Mesenchymal stem cell (in vitro differentiated cells and primary cell): ENCODE measurements around the gene RHBDL1.

ENCODE experiments used
- DNase-seq: peaks from one replicate; pipeline ENCODE4 v3.0.0-alpha.2; 2013
- H2AFZ ChIP-seq: one replicate; pipeline ENCODE4 v1.6.1; 2013; ENCODE audit warnings: low read depth, mild to moderate bottlenecking, control low read depth, inconsistent platforms, low read length, moderate library complexity
- H2AK5ac ChIP-seq: 2 replicates; pipeline ENCODE4 v1.6.1; 2013; ENCODE audit warnings: low read length, moderate library complexity, mild to moderate bottlenecking, inconsistent platforms; ENCODE audit not compliant: severe bottlenecking
- H2BK120ac ChIP-seq: one replicate; pipeline ENCODE4 v1.6.1; 2013; ENCODE audit warnings: low read depth, mild to moderate bottlenecking, inconsistent platforms, low read length, moderate library complexity
- H2BK12ac ChIP-seq, 2 experiments: one replicate each; pipeline ENCODE4 v1.6.1; 2013; ENCODE audit warnings: inconsistent platforms in 2 of 2, low read length in 2 of 2, mild to moderate bottlenecking in 2 of 2, moderate library complexity in 2 of 2, control low read depth in 1 of 2
- H2BK15ac ChIP-seq: one replicate; pipeline ENCODE4 v1.6.1; 2013; ENCODE audit warnings: mild to moderate bottlenecking, low read depth, inconsistent platforms; ENCODE audit not compliant: poor library complexity, severe bottlenecking
- H2BK5ac ChIP-seq: 2 replicates; pipeline ENCODE4 v1.6.1; 2013; ENCODE audit warnings: low read depth, mild to moderate bottlenecking, low read length, control low read depth, inconsistent platforms; ENCODE audit not compliant: poor library complexity, severe bottlenecking
- H3K14ac ChIP-seq, 2 experiments: one replicate each; pipeline ENCODE4 v1.6.1; 2013; ENCODE audit warnings: inconsistent platforms in 2 of 2, low read length in 2 of 2, control low read depth in 1 of 2, mild to moderate bottlenecking in 1 of 2, moderate library complexity in 1 of 2
- H3K18ac ChIP-seq, 2 experiments: one replicate each; pipeline ENCODE4 v1.6.1; 2013; ENCODE audit warnings: inconsistent platforms in 2 of 2, low read length in 2 of 2, control low read depth in 1 of 2, low read depth in 1 of 2, mild to moderate bottlenecking in 1 of 2
- H3K23ac ChIP-seq, 2 experiments: one replicate each; pipeline ENCODE4 v1.6.1; 2013; ENCODE audit warnings: inconsistent platforms in 2 of 2, low read length in 2 of 2, mild to moderate bottlenecking in 2 of 2, moderate library complexity in 2 of 2, control low read depth in 1 of 2
- H3K27ac ChIP-seq: 2 replicates; pipeline ENCODE4 v1.5.1; 2013; ENCODE audit warnings: mild to moderate bottlenecking, moderate library complexity, low read length, control low read depth, inconsistent platforms; ENCODE audit not compliant: poor library complexity, severe bottlenecking
- H3K27me3 ChIP-seq, 2 experiments: 2 replicates each; pipeline versions ENCODE4 v1.6.1 to v1.7.0; 2013; ENCODE audit warnings: low read length in 2 of 2, mild to moderate bottlenecking in 2 of 2, moderate library complexity in 2 of 2, control low read depth in 1 of 2, inconsistent platforms in 1 of 2; ENCODE audit not compliant: control insufficient read depth in 1 of 2, insufficient read depth in 1 of 2
- H3K36me3 ChIP-seq, 2 experiments: 2 replicates each; pipeline versions ENCODE4 v1.6.1 to v1.7.0; 2013; ENCODE audit warnings: low read length in 2 of 2, control low read depth in 1 of 2, inconsistent platforms in 1 of 2, low read depth in 1 of 2, mild to moderate bottlenecking in 1 of 2; ENCODE audit not compliant: insufficient read depth in 2 of 2, control insufficient read depth in 1 of 2
- H3K4ac ChIP-seq, 2 experiments: one replicate each; pipeline ENCODE4 v1.6.1; 2013; ENCODE audit warnings: inconsistent platforms in 2 of 2, low read length in 2 of 2, mild to moderate bottlenecking in 2 of 2, moderate library complexity in 2 of 2, control low read depth in 1 of 2, low read depth in 1 of 2
- H3K4me1 ChIP-seq: 2 replicates; pipeline ENCODE4 v1.6.1; 2013; ENCODE audit warnings: low read depth, low read length, control low read depth; ENCODE audit not compliant: control insufficient read depth, insufficient read depth
- H3K4me2 ChIP-seq: 2 replicates; pipeline ENCODE4 v1.6.1; 2013; ENCODE audit warnings: low read length, mild to moderate bottlenecking, inconsistent platforms; ENCODE audit not compliant: poor library complexity, severe bottlenecking
- H3K4me3 ChIP-seq, 2 experiments: 2 replicates each; pipeline versions ENCODE4 v1.5.1 to v1.7.0; 2013; ENCODE audit warnings: low read length in 2 of 2, mild to moderate bottlenecking in 2 of 2, control low read depth in 1 of 2, low read depth in 1 of 2; ENCODE audit not compliant: insufficient read depth in 1 of 2
- H3K79me1 ChIP-seq: replicated peaks from 2 replicates; pipeline ENCODE4 v1.6.1; 2013; ENCODE audit warnings: mild to moderate bottlenecking, control low read depth, low read length, inconsistent platforms; ENCODE audit not compliant: poor library complexity, severe bottlenecking
- H3K9ac ChIP-seq: 2 replicates; pipeline ENCODE4 v1.7.0; 2013; ENCODE audit warnings: mild to moderate bottlenecking, low read length, moderate library complexity
- H3K9me3 ChIP-seq: 2 replicates; pipeline ENCODE4 v1.7.0; 2013; ENCODE audit warnings: mild to moderate bottlenecking, low read length; ENCODE audit not compliant: control insufficient read depth
- H4K8ac ChIP-seq: one replicate; pipeline ENCODE4 v1.6.1; 2013; ENCODE audit warnings: inconsistent platforms, mild to moderate bottlenecking, low read length, moderate library complexity
- H4K91ac ChIP-seq: one replicate; pipeline ENCODE4 v1.6.1; 2013; ENCODE audit warnings: mild to moderate bottlenecking, low read length, inconsistent platforms
- WGBS: methylation state at CpG from one replicate; pipeline ENCODE4 v1.1.7; 2013; ENCODE audit warnings: mixed read lengths; 5-methylcytosine and 5-hydroxymethylcytosine counted together

Gene RHBDL1

DNA sequence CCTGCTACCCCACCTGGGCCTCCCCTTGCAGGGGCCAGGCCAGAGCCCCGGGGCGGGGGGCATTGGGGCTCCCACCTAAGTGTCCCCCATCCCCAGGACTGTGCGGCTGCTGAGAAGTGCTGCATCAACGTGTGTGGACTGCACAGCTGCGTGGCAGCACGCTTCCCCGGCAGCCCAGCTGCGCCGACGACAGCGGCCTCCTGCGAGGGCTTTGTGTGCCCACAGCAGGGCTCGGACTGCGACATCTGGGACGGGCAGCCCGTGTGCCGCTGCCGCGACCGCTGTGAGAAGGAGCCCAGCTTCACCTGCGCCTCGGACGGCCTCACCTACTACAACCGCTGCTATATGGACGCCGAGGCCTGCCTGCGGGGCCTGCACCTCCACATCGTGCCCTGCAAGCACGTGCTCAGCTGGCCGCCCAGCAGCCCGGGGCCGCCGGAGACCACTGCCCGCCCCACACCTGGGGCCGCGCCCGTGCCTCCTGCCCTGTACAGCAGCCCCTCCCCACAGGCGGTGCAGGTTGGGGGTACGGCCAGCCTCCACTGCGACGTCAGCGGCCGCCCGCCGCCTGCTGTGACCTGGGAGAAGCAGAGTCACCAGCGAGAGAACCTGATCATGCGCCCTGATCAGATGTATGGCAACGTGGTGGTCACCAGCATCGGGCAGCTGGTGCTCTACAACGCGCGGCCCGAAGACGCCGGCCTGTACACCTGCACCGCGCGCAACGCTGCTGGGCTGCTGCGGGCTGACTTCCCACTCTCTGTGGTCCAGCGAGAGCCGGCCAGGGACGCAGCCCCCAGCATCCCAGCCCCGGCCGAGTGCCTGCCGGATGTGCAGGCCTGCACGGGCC lies 42.8 kb upstream of the RHBDL1 start:
- 96% methylated on average over 66 of the region's 67 CpGs for WGBS
- H3K23ac ChIP-seq, result no peak overlapping the region
- no peak overlapping the region for H3K18ac ChIP-seq
- H2BK120ac ChIP-seq, result no peak overlapping the region
- H2AFZ ChIP-seq, result no peak overlapping the region
- H3K27me3 ChIP-seq, result no peaks in the 10 kb centered on the region
- no peak overlapping the region for H3K14ac ChIP-seq
- H3K36me3 ChIP-seq, result peaks cover 8 to 51% of the 10 kb centered on the region in 2 experiments
- H3K79me1 ChIP-seq, result peaks cover 19% of the 10 kb centered on the region
- H2BK15ac ChIP-seq, result no peak overlapping the region
- no peak overlapping the region for H3K4me3 ChIP-seq
- H2BK12ac ChIP-seq, result no peak overlapping the region
- H3K9ac ChIP-seq, result no peak overlapping the region
- H2BK5ac ChIP-seq, result no peak overlapping the region
- no peak overlapping the region for H3K27ac ChIP-seq
- no peak overlapping the region for H3K4me2 ChIP-seq
- H4K91ac ChIP-seq, result peak overlapping the region; percentile 45
- no peak for DNase-seq
- no peak overlapping the region for H3K4ac ChIP-seq
- no peak overlapping the region for H4K8ac ChIP-seq
- peaks cover 56% of the 10 kb centered on the region for H3K4me1 ChIP-seq
- no peaks in the 10 kb centered on the region for H3K9me3 ChIP-seq
- no peak overlapping the region for H2AK5ac ChIP-seq

DNA sequence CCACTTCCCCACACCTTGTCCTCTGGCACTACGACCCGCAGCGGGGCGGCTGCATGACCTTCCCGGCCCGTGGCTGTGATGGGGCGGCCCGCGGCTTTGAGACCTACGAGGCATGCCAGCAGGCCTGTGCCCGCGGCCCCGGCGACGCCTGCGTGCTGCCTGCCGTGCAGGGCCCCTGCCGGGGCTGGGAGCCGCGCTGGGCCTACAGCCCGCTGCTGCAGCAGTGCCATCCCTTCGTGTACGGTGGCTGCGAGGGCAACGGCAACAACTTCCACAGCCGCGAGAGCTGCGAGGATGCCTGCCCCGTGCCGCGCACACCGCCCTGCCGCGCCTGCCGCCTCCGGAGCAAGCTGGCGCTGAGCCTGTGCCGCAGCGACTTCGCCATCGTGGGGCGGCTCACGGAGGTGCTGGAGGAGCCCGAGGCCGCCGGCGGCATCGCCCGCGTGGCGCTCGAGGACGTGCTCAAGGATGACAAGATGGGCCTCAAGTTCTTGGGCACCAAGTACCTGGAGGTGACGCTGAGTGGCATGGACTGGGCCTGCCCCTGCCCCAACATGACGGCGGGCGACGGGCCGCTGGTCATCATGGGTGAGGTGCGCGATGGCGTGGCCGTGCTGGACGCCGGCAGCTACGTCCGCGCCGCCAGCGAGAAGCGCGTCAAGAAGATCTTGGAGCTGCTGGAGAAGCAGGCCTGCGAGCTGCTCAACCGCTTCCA lies 42.0 kb upstream of the RHBDL1 start:
- no peak overlapping the region for H3K23ac ChIP-seq
- H3K27me3 ChIP-seq, result no peaks in the 10 kb centered on the region
- H2AFZ ChIP-seq, result no peak overlapping the region
- H3K36me3 ChIP-seq, result peaks cover 3 to 43% of the 10 kb centered on the region in 2 experiments
- no peak overlapping the region for H3K4me2 ChIP-seq
- peak overlapping the region; percentile 27 for H4K8ac ChIP-seq
- no peak overlapping the region for H3K14ac ChIP-seq
- H3K18ac ChIP-seq, result no peak overlapping the region
- H3K4ac ChIP-seq, result no peak overlapping the region
- peak overlapping the region in 1 of 2 experiments; percentile 2 for H3K4me3 ChIP-seq
- no peak overlapping the region for H3K9ac ChIP-seq
- H3K4me1 ChIP-seq, result peaks cover 56% of the 10 kb centered on the region
- H3K79me1 ChIP-seq, result peaks cover 19% of the 10 kb centered on the region
- H2BK12ac ChIP-seq, result no peak overlapping the region
- no peak overlapping the region for H2BK5ac ChIP-seq
- no peak for DNase-seq
- H2BK15ac ChIP-seq, result no peak overlapping the region
- H3K9me3 ChIP-seq, result no peaks in the 10 kb centered on the region
- no peak overlapping the region for H3K27ac ChIP-seq
- WGBS, result 98% methylated on average over 74 of the region's 74 CpGs
- no peak overlapping the region for H4K91ac ChIP-seq
- no peak overlapping the region for H2BK120ac ChIP-seq
- H2AK5ac ChIP-seq, result no peak overlapping the region

DNA sequence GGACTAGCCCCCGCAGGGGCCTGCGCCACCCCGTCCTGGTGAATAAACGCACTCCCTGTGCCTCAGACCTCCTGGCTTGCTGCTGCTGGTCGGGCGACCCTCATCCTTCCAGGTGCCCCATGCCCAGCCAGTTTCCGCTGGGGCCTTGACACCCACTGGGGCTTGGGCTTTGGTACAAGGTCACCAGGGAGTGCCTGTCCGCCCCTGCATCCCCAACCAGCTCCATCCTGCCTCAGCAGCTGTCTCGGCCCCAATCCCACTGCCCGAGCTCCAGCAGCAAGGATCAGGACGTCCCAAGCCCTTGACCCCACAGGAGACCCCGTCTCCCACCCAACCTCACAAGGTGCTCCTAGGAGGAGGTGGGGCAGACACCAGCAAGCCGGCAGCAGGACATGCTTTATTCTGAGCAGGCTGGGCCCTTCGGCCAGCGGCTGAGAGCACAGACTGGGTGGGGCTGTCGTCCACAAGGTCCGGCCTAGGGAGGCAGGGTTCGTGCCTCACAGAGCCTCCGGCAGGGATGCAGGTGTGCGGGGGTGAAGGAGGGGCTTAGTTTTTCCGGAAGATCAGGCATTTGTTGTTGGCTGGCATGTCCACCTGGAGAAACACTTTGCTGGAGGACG lies 41.3 kb upstream of the RHBDL1 start:
- Histone ChIP-seq H3K9me3 (no peaks in the 10 kb centered on the region), H2BK12ac (no peak overlapping the region), H3K27ac (no peak overlapping the region), H3K4ac (no peak overlapping the region), H3K9ac (no peak overlapping the region), H2AFZ (no peak overlapping the region), H3K36me3 (peaks cover 3 to 36% of the 10 kb centered on the region in 2 experiments), H4K8ac (no peak overlapping the region), H3K4me3 (no peak overlapping the region), H3K4me2 (no peak overlapping the region), H3K14ac (no peak overlapping the region), H3K23ac (no peak overlapping the region), H3K27me3 (no peaks in the 10 kb centered on the region), H2BK15ac (no peak overlapping the region), H2BK120ac (no peak overlapping the region), H4K91ac (no peak overlapping the region), H3K79me1 (peaks cover 19% of the 10 kb centered on the region), H2BK5ac (no peak overlapping the region), H3K4me1 (peaks cover 51% of the 10 kb centered on the region), H3K18ac (no peak overlapping the region), H2AK5ac (no peak overlapping the region)
- no peak for DNase-seq
- 91% methylated on average over 19 of the region's 22 CpGs for WGBS

DNA sequence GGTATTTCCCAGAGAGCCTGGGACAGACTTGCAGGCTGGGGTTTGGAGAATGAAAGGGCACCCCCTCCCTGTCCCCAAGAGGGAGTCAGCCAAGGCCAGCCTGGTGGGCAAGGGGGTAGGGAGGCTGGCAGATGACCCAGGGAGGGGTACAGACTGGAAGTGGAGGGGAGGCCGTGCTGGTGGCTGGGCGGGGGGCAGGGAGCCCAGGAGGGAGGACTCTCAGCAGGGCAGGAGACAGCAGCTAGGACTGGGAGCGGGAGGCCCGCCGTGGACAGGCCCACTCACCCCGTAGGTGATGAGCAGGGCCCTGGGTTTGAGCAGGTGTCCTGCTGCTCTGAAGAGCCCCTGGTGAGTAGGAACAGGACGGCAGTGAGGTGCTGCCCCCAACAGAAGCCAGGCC lies 40.5 kb upstream of the RHBDL1 start:
- Histone ChIP-seq H3K27ac (no peak overlapping the region), H2BK120ac (no peak overlapping the region), H3K23ac (no peak overlapping the region), H3K18ac (no peak overlapping the region), H3K9me3 (no peaks in the 10 kb centered on the region), H3K14ac (no peak overlapping the region), H3K36me3 (peaks cover 3 to 33% of the 10 kb centered on the region in 2 experiments), H3K79me1 (peaks cover 19% of the 10 kb centered on the region), H3K27me3 (no peaks in the 10 kb centered on the region), H3K9ac (peak overlapping the region; percentile 91), H3K4me3 (peak overlapping the region in 1 of 2 experiments; percentile 81), H4K91ac (peak overlapping the region; percentile 39), H2AFZ (no peak overlapping the region), H2AK5ac (no peak overlapping the region), H2BK12ac (no peak overlapping the region), H3K4me1 (peaks cover 43% of the 10 kb centered on the region), H4K8ac (peak overlapping the region; percentile 8), H3K4ac (no peak overlapping the region), H3K4me2 (no peak overlapping the region), H2BK15ac (no peak overlapping the region), H2BK5ac (no peak overlapping the region)
- no peak for DNase-seq
- 91% methylated on average over 7 of the region's 7 CpGs for WGBS
